ENCODE data around the gene RPS6KA5. TPM values are rescaled to one million over a fixed set of nuclear protein-coding genes. Genes with fewer than 3 reads are reported as not detected.

RPS6KA5 gene
- total and polyA plus RNA-seq, 9 of the 15 experiments (the other 6 are each of a cell fraction or from before 2014, with no cell fraction given), result 0.88 to 7.7 (median 4.7) TPM

GRCh38 chr14:91060351-91061055 lies at the start of gene RPS6KA5 (continued):
- TF ChIP-seq, protein P1, sequence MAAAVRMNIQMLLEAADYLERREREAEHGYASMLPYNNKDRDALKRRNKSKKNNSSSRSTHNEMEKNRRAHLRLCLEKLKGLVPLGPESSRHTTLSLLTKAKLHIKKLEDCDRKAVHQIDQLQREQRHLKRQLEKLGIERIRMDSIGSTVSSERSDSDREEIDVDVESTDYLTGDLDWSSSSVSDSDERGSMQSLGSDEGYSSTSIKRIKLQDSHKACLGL (CRISPR knock-in tag; IDR thresholded peaks at IDR 0.05; ENCODE audit: borderline replicate concordance, poor library complexity, severe bottlenecking), result no peak
- TF ChIP-seq, protein P2, sequence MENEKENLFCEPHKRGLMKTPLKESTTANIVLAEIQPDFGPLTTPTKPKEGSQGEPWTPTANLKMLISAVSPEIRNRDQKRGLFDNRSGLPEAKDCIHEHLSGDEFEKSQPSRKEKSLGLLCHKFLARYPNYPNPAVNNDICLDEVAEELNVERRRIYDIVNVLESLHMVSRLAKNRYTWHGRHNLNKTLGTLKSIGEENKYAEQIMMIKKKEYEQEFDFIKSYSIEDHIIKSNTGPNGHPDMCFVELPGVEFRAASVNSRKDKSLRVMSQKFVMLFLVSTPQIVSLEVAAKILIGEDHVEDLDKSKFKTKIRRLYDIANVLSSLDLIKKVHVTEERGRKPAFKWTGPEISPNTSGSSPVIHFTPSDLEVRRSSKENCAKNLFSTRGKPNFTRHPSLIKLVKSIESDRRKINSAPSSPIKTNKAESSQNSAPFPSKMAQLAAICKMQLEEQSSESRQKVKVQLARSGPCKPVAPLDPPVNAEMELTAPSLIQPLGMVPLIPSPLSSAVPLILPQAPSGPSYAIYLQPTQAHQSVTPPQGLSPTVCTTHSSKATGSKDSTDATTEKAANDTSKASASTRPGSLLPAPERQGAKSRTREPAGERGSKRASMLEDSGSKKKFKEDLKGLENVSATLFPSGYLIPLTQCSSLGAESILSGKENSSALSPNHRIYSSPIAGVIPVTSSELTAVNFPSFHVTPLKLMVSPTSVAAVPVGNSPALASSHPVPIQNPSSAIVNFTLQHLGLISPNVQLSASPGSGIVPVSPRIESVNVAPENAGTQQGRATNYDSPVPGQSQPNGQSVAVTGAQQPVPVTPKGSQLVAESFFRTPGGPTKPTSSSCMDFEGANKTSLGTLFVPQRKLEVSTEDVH (IDR thresholded peaks at IDR 0.05; ENCODE audit: low read depth, partially characterized antibody), result peak; percentile 75
- TF ChIP-seq XRCC3 (IDR thresholded peaks at IDR 0.05) (no peak), PRMT5 (CRISPR knock-in tag; IDR thresholded peaks at IDR 0.05) (no peak), HDAC6 (IDR thresholded peaks at IDR 0.05; ENCODE audit: low read depth, low read length) (no peak), ZBTB5 (IDR thresholded peaks at IDR 0.05) (no peak), ELF1 (tag; IDR thresholded peaks at IDR 0.05) (no peak), PHTF2 (CRISPR knock-in tag; IDR thresholded peaks at IDR 0.05) (no peak), ZBTB9 (CRISPR knock-in tag; IDR thresholded peaks at IDR 0.05) (no peak), CXXC5 (CRISPR knock-in tag; IDR thresholded peaks at IDR 0.05) (peak; percentile 78; the same call in 1 of the 2 replicates), CREB1 (IDR thresholded peaks at IDR 0.05) (peak; percentile 87), CREB1 (CRISPR knock-in tag; IDR thresholded peaks at IDR 0.05) (peak; percentile 94), POLR2AphosphoS2 (IDR thresholded peaks at IDR 0.05; ENCODE audit: low read length) (no peak), ATF4 (CRISPR knock-in tag; IDR thresholded peaks at IDR 0.05) (no peak), PHF20 (IDR thresholded peaks at IDR 0.05; ENCODE audit: partially characterized antibody) (peak; percentile 31), MCM7 (IDR thresholded peaks at IDR 0.05) (no peak), CREBBP (IDR thresholded peaks at IDR 0.05; ENCODE audit: low read depth, low read length) (no peak), HOXB6 (CRISPR knock-in tag; IDR thresholded peaks at IDR 0.05; ENCODE audit: borderline replicate concordance) (no peak)
- TF ChIP-seq, protein P3, sequence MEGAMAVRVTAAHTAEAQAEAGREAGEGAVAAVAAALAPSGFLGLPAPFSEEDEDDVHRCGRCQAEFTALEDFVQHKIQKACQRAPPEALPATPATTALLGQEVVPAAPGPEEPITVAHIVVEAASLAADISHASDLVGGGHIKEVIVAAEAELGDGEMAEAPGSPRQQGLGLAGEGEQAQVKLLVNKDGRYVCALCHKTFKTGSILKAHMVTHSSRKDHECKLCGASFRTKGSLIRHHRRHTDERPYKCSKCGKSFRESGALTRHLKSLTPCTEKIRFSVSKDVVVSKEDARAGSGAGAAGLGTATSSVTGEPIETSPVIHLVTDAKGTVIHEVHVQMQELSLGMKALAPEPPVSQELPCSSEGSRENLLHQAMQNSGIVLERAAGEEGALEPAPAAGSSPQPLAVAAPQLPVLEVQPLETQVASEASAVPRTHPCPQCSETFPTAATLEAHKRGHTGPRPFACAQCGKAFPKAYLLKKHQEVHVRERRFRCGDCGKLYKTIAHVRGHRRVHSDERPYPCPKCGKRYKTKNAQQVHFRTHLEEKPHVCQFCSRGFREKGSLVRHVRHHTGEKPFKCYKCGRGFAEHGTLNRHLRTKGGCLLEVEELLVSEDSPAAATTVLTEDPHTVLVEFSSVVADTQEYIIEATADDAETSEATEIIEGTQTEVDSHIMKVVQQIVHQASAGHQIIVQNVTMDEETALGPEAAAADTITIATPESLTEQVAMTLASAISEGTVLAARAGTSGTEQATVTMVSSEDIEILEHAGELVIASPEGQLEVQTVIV (CRISPR knock-in tag; IDR thresholded peaks at IDR 0.05; ENCODE audit: borderline replicate concordance), result no peak
